GM19463 (cell line): ENCODE data around the gene SLC18A2.

Experiments
- ATAC-seq: cut with Tn5 transposase; IDR thresholded peaks from one replicate; pipeline ENCODE4 v1.9.1; 2021; ENCODE audit warnings: mild to moderate bottlenecking, moderate library complexity; ENCODE audit not compliant: unreplicated experiment

The SLC18A2 gene

GRCh38 chr10:117306674-117307073 is 65.8 kb downstream of the SLC18A2 start:
- ATAC-seq, result no peak

- ATAC-seq, result no peak
These were observed 70.3 kb downstream of the SLC18A2 start for GRCh38 chr10:117311261-117311660.

GRCh38 chr10:117312430-117312829 is 71.5 kb downstream of the SLC18A2 start:
- ATAC-seq, result no peak

GRCh38 chr10:117313641-117314040 is 72.7 kb downstream of the SLC18A2 start:
- ATAC-seq, result no peak

- no peak for ATAC-seq
These were observed 75.8 kb downstream of the SLC18A2 start for GRCh38 chr10:117316701-117317100.

GRCh38 chr10:117318909-117319308 is 78.0 kb downstream of the SLC18A2 start:
- ATAC-seq, result no peak

GRCh38 chr10:117320050-117320665 is 79.2 kb downstream of the SLC18A2 start:
- ATAC-seq, result no peak

GRCh38 chr10:117322260-117322659 is 81.3 kb downstream of the SLC18A2 start:
- ATAC-seq, result no peak

- ATAC-seq, result no peak
These were observed 83.5 kb downstream of the SLC18A2 start for GRCh38 chr10:117324367-117324766.

GRCh38 chr10:117327262-117327661 is 86.3 kb downstream of the SLC18A2 start:
- no peak for ATAC-seq
